A549 (cell line): Measurements from ENCODE around the gene WDHD1. TPM values are rescaled to one million over a fixed set of nuclear protein-coding genes. Genes with fewer than 3 reads are reported as not detected.

Experiments used
- ATAC-seq, 2 experiments: fragments of 200-7000 bp in 1 of 2; fragments of >200 bp in 1 of 2; cut with Nextera tagmentation in 1 of 2; cut with Tn5 transposase in 1 of 2; 3 replicates each; pipeline versions ENCODE4 v1.8.0 to v1.9.1; 2018 to 2020; ENCODE audit warnings: mild to moderate bottlenecking in 1 of 2, moderate library complexity in 1 of 2
- CTCF ChIA-PET: fragments of 300-600 bp; sonication (Branson Sonifier 250); formaldehyde crosslinking; extraction: SDS; loops from one replicate; lab custom pipeline; 2021; ENCODE audit warnings: antibody characterized with exemption, inconsistent platforms; lab: Yijun Ruan, JAX
- POLR2A ChIA-PET: fragments of 350-600 bp; formaldehyde crosslinking; extraction: SDS; loops from one replicate; lab custom pipeline; 2021; ENCODE audit warnings: antibody characterized with exemption, inconsistent platforms; lab: Yijun Ruan, JAX
- DNase-seq, 2 experiments: peaks; one replicate each; pipeline versions ENCODE4 v3.0.0 to v3.0.0-alpha.2; 2011 to 2016; ENCODE audit warnings: low read depth in 1 of 2, low spot score in 1 of 2
- FAIRE-seq: peaks from 2 replicates; lab custom pipeline; 2011; peaks lifted over from hg19 to GRCh38; lab: Jason Lieb, UNC
- H3K27ac ChIP-seq, 2 experiments: fragments of >200 bp; sonication (Bioruptor Twin); formaldehyde crosslinking; 3 replicates each; pipeline ENCODE4 v1.5.1; 2016 to 2017
- H3K4me1 ChIP-seq: fragments of >200 bp; sonication (Bioruptor Twin); formaldehyde crosslinking; 3 replicates; pipeline ENCODE4 v1.6.1; 2016
- H3K4me2 ChIP-seq: fragments of >200 bp; sonication (Bioruptor Twin); formaldehyde crosslinking; 3 replicates; pipeline ENCODE4 v1.6.1; 2016
- H3K4me3 ChIP-seq: fragments of >200 bp; sonication (Bioruptor Twin); formaldehyde crosslinking; 3 replicates; pipeline ENCODE4 v1.5.1; 2016
- H3K9me3 ChIP-seq: fragments of >200 bp; sonication (Bioruptor Twin); formaldehyde crosslinking; 3 replicates; pipeline ENCODE4 v1.6.1; 2016
- CEBPB ChIP-seq, 2 experiments: fragments of >200 bp in 1 of 2; sonication (Bioruptor Twin) in 1 of 2; formaldehyde crosslinking in 1 of 2; IDR thresholded peaks; 2 replicates each; pipeline ENCODE4 v1.6.1; 2012 to 2016
- CHD2 ChIP-seq: fragments of 150-350 bp; IDR thresholded peaks from 2 replicates; pipeline ENCODE4 v1.6.1; 2014; ENCODE audit warnings: low read length; ENCODE audit not compliant: partially characterized antibody
- ELK1 ChIP-seq: fragments of 150-350 bp; IDR thresholded peaks from 2 replicates; pipeline ENCODE4 v1.6.1; 2014; ENCODE audit warnings: low read depth, mild to moderate bottlenecking, low read length
- EP300 ChIP-seq, 2 experiments: fragments of >200 bp; sonication (Bioruptor Twin); formaldehyde crosslinking; IDR thresholded peaks; 2 replicates in 1 of 2; 3 replicates in 1 of 2; pipeline ENCODE4 v1.6.1; 2016 to 2017
- FOXS1 ChIP-seq: fragments of 250-450 bp; sonication (Bioruptor Pico); IDR thresholded peaks from 2 replicates; pipeline ENCODE4 v1.5.0; 2020; ENCODE audit warnings: mild to moderate bottlenecking, moderate library complexity
- HDAC2 ChIP-seq: fragments of 200-600 bp; sonication (generic); IDR thresholded peaks from 2 replicates; pipeline ENCODE4 v1.6.1; 2016
- HOXB13 ChIP-seq: fragments of 250-450 bp; sonication (Bioruptor Pico); IDR thresholded peaks from 2 replicates; pipeline ENCODE4 v1.5.0; 2020; ENCODE audit warnings: low read depth, mild to moderate bottlenecking, moderate library complexity
- HOXB5 ChIP-seq: fragments of 250-450 bp; sonication (Bioruptor Pico); IDR thresholded peaks from 2 replicates; pipeline ENCODE4 v1.5.0; 2020; ENCODE audit warnings: mild to moderate bottlenecking, moderate library complexity
- JUN ChIP-seq, 2 experiments: fragments of >200 bp; sonication (Bioruptor Twin); formaldehyde crosslinking; IDR thresholded peaks; 2 replicates in 1 of 2; 3 replicates in 1 of 2; pipeline ENCODE4 v1.6.1; 2016 to 2017
- MAFK ChIP-seq: fragments of 450-650 bp; IDR thresholded peaks from 2 replicates; pipeline ENCODE4 v1.6.1; 2014; ENCODE audit not compliant: partially characterized antibody
- PHF8 ChIP-seq: fragments of 200-600 bp; sonication (generic); IDR thresholded peaks from 2 replicates; pipeline ENCODE4 v1.6.1; 2016; ENCODE audit warnings: low read depth, mild to moderate bottlenecking, antibody characterized with exemption, moderate library complexity, borderline replicate concordance
- POLR2A ChIP-seq: IDR thresholded peaks from 2 replicates; pipeline ENCODE4 v1.6.1; 2012; ENCODE audit warnings: mild to moderate bottlenecking, low read length
- POLR2AphosphoS2 ChIP-seq: conservative IDR thresholded peaks from 2 replicates; pipeline ENCODE4 v1.6.1; 2012; ENCODE audit warnings: low read length, improper control_type of control experiment, inconsistent platforms
- TFCP2L1 ChIP-seq: fragments of 250-450 bp; sonication (Bioruptor Pico); IDR thresholded peaks from 2 replicates; pipeline ENCODE4 v1.5.0; 2021; ENCODE audit warnings: mild to moderate bottlenecking
- TP53 ChIP-seq: fragments of 250-450 bp; sonication (Bioruptor Pico); IDR thresholded peaks from 2 replicates; pipeline ENCODE4 v1.5.0; 2021; ENCODE audit warnings: mild to moderate bottlenecking, moderate library complexity
- ZC3H11A ChIP-seq: fragments of 450-650 bp; IDR thresholded peaks from 2 replicates; pipeline ENCODE4 v1.6.1; 2014; ENCODE audit warnings: antibody characterized with exemption, mild to moderate bottlenecking
- WGBS: methylation state at CpG from one replicate; pipeline ENCODE4 v1.1.6; 2017; ENCODE audit errors: missing lambda C conversion rate; 5-methylcytosine and 5-hydroxymethylcytosine counted together
- polyA plus RNA-seq, 4 experiments: library from polyadenylated mRNA; depleted of rRNA in 3 of 4; stranded (reverse); fragments of >200 nt; fragmentation: RNase III in 1 of 4; extraction: RNeasy Plus Mini Kit Qiagen cat#74134 plus additional on column Dnase treatment in 1 of 4; gene quantifications; 2 replicates in 3 of 4; 3 replicates in 1 of 4; pipeline ENCODE4 v1.2.3, GENCODE V29; 2011 to 2017
- TF ChIP-seq, protein P1 (sequence below): fragments of 250-450 bp; sonication (Bioruptor Pico); IDR thresholded peaks from 2 replicates; pipeline ENCODE4 v1.5.0; 2021; ENCODE audit warnings: mild to moderate bottlenecking, moderate library complexity, borderline replicate concordance
- TF ChIP-seq, protein P2 (sequence below): fragments of >200 bp; sonication (Bioruptor Twin); formaldehyde crosslinking; IDR thresholded peaks from 3 replicates; pipeline ENCODE4 v1.5.1; 2016
- TF ChIP-seq, protein P3 (sequence below): IDR thresholded peaks from 2 replicates; pipeline ENCODE4 v1.6.1; 2012
- TF ChIP-seq, protein P4 (sequence below): IDR thresholded peaks from 2 replicates; pipeline ENCODE4 v1.6.1; 2012; ENCODE audit warnings: low read depth, borderline replicate concordance
- TF ChIP-seq, protein P5 (sequence below): fragments of >200 bp; sonication (Bioruptor Twin); formaldehyde crosslinking; IDR thresholded peaks from 3 replicates; pipeline ENCODE4 v1.6.1; 2016

WDHD1 gene
- polyA plus RNA-seq, 2 of the 4 experiments (the other 2 are of a cell fraction): 16.3 to 35.6 TPM

GRCh38 chr14:55000381-55000780 is 26.5 kb downstream of the WDHD1 start:
- Histone ChIP-seq H3K4me3 (no peak overlapping the region), H3K4me2 (no peak overlapping the region), H3K4me1 (no peaks in the 10 kb centered on the region), H3K9me3 (no peaks in the 10 kb centered on the region), H3K27ac (no peak overlapping the region)
- 92% methylated on average over 3 of the region's 3 CpGs for WGBS
- ChIA-PET POLR2A (no interaction called here), CTCF (no interaction called here)
- DNase-seq: no peak
- no peak for FAIRE-seq
- TF ChIP-seq JUN (IDR thresholded peaks at IDR 0.05) (no peak), CEBPB (IDR thresholded peaks at IDR 0.05) (no peak), PHF8 (no peak), EP300 (IDR thresholded peaks at IDR 0.05) (no peak), HOXB5 (CRISPR knock-in tag) (no peak), POLR2A (no peak), MAFK (no peak), FOXS1 (CRISPR knock-in tag) (no peak), TFCP2L1 (CRISPR knock-in tag) (no peak), POLR2AphosphoS2 (no peak), ZC3H11A (no peak)
- TF ChIP-seq, protein P1, sequence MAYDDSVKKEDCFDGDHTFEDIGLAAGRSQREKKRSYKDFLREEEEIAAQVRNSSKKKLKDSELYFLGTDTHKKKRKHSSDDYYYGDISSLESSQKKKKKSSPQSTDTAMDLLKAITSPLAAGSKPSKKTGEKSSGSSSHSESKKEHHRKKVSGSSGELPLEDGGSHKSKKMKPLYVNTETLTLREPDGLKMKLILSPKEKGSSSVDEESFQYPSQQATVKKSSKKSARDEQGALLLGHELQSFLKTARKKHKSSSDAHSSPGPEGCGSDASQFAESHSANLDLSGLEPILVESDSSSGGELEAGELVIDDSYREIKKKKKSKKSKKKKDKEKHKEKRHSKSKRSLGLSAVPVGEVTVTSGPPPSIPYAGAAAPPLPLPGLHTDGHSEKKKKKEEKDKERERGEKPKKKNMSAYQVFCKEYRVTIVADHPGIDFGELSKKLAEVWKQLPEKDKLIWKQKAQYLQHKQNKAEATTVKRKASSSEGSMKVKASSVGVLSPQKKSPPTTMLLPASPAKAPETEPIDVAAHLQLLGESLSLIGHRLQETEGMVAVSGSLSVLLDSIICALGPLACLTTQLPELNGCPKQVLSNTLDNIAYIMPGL (CRISPR knock-in tag): no peak
- TF ChIP-seq, protein P2, sequence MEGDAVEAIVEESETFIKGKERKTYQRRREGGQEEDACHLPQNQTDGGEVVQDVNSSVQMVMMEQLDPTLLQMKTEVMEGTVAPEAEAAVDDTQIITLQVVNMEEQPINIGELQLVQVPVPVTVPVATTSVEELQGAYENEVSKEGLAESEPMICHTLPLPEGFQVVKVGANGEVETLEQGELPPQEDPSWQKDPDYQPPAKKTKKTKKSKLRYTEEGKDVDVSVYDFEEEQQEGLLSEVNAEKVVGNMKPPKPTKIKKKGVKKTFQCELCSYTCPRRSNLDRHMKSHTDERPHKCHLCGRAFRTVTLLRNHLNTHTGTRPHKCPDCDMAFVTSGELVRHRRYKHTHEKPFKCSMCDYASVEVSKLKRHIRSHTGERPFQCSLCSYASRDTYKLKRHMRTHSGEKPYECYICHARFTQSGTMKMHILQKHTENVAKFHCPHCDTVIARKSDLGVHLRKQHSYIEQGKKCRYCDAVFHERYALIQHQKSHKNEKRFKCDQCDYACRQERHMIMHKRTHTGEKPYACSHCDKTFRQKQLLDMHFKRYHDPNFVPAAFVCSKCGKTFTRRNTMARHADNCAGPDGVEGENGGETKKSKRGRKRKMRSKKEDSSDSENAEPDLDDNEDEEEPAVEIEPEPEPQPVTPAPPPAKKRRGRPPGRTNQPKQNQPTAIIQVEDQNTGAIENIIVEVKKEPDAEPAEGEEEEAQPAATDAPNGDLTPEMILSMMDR: no peak
- TF ChIP-seq, protein P3, sequence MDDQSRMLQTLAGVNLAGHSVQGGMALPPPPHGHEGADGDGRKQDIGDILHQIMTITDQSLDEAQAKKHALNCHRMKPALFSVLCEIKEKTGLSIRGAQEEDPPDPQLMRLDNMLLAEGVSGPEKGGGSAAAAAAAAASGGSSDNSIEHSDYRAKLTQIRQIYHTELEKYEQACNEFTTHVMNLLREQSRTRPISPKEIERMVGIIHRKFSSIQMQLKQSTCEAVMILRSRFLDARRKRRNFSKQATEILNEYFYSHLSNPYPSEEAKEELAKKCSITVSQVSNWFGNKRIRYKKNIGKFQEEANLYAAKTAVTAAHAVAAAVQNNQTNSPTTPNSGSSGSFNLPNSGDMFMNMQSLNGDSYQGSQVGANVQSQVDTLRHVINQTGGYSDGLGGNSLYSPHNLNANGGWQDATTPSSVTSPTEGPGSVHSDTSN: no peak
- ATAC-seq: no peak

GRCh38 chr14:54985156-54985555 is 41.7 kb downstream of the WDHD1 start:
- TF ChIP-seq HOXB13 (CRISPR knock-in tag): no peak
- TF ChIP-seq TP53 (CRISPR knock-in tag): no peak
- TF ChIP-seq, protein P4, sequence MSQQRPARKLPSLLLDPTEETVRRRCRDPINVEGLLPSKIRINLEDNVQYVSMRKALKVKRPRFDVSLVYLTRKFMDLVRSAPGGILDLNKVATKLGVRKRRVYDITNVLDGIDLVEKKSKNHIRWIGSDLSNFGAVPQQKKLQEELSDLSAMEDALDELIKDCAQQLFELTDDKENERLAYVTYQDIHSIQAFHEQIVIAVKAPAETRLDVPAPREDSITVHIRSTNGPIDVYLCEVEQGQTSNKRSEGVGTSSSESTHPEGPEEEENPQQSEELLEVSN: no peak
- TF ChIP-seq ELK1: no peak
- no peak for TF ChIP-seq CHD2
- no peak for TF ChIP-seq MAFK
- TF ChIP-seq, protein P5, sequence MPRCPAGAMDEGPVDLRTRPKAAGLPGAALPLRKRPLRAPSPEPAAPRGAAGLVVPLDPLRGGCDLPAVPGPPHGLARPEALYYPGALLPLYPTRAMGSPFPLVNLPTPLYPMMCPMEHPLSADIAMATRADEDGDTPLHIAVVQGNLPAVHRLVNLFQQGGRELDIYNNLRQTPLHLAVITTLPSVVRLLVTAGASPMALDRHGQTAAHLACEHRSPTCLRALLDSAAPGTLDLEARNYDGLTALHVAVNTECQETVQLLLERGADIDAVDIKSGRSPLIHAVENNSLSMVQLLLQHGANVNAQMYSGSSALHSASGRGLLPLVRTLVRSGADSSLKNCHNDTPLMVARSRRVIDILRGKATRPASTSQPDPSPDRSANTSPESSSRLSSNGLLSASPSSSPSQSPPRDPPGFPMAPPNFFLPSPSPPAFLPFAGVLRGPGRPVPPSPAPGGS: no peak
- TF ChIP-seq HDAC2: no peak
- no peak overlapping the region for H3K27ac ChIP-seq
- ChIA-PET POLR2A (no interaction called here), CTCF (no interaction called here)
- DNase-seq: no peak
- H3K4me3 ChIP-seq: no peak overlapping the region
- no peak for FAIRE-seq
- H3K9me3 ChIP-seq: no peaks in the 10 kb centered on the region
- H3K4me1 ChIP-seq: no peaks in the 10 kb centered on the region
- 91% methylated on average over 4 of the region's 4 CpGs for WGBS
- ATAC-seq: no peak
- no peak overlapping the region for H3K4me2 ChIP-seq
